Nephron (organoid): ENCODE results near the gene PGS1.
"Not testable (repeated sequence)": the region's sequence is repeated elsewhere in the genome, so short reads cannot be mapped to it uniquely, and the experiment has no call there.

Experiments used
- H3K27ac Mint-ChIP-seq, 3 experiments: 2 replicates each; pipeline ENCODE4 v1.8.0; 2020; ENCODE audit warnings: mixed read lengths in 3 of 3, mild to moderate bottlenecking in 2 of 3, moderate library complexity in 1 of 3
- H3K27me3 Mint-ChIP-seq: 2 replicates; pipeline ENCODE4 v1.8.0; 2021; ENCODE audit warnings: low read depth, mild to moderate bottlenecking, moderate library complexity, mixed read lengths
- H3K36me3 Mint-ChIP-seq: 2 replicates; pipeline ENCODE4 v1.8.0; 2020; ENCODE audit warnings: low read depth, mixed read lengths
- H3K4me1 Mint-ChIP-seq: 2 replicates; pipeline ENCODE4 v1.8.0; 2020; ENCODE audit warnings: mixed read lengths
- H3K4me3 Mint-ChIP-seq, 3 experiments: 2 replicates each; pipeline ENCODE4 v1.8.0; 2020; ENCODE audit warnings: mild to moderate bottlenecking in 3 of 3, mixed read lengths in 3 of 3, moderate library complexity in 2 of 3
- H3K9me3 Mint-ChIP-seq: 2 replicates; pipeline ENCODE4 v1.8.0; 2020; ENCODE audit warnings: mixed read lengths
- TF ChIP-seq, protein P1 (sequence below), 3 experiments: fragments of 200-600 bp; sonication (generic); IDR thresholded peaks; one replicate each; pipeline ENCODE4 v1.5.0; 2021; ENCODE audit warnings: antibody characterized with exemption in 3 of 3; ENCODE audit not compliant: unreplicated experiment in 3 of 3

PGS1 gene

DNA sequence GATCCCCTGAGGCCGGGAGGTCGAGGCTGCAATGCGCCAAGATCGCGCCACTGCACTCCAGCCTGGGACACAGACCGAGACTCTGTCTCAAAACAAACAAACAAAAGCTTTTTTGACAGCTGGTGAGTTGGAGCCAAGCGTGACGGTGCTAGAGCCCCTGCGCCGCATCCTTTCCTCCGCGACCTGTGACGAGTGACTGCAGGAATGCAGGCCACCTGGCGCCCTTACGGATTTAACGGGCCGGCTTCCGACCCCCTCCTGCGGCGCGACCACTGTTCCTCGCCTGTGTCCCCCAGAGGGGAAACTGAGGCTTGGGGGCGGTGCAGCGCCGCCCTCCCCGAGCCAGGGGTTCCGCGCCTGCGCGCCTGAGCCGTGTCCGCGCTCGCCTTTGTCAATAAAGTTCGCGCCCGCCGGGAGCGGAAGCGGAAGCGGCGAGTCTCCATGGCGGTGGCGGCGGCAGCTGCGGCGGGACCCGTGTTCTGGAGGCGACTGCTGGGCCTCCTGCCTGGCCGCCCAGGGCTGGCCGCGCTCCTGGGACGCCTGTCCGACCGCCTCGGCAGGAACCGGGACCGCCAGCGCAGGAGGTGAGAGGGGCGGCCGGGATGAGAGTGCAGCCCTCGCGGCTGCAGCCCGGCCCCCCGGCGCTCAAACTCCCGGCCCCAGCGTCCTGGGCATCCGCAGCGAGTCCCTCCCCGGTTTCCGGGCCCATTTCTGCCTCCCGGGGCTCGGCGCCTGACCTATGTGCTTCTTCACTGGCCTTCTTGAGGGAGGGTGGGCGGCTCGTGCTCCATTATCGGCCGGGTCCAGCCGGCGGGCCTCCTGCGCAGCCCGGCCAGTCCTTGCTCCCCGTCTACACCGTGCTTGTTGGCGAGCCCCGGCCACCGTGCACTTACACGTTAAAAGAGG lies at the start of gene PGS1:
PGS1 (plus strand) TSS at position 425 of the 906 bp plus-strand sequence; CDS start at position 442, 17 bp downstream.
- Mint-ChIP-seq H3K9me3 (no peaks in the 10 kb centered on the region), H3K36me3 (peaks cover 10% of the 10 kb centered on the region), H3K27me3 (no peaks in the 10 kb centered on the region), H3K27ac (peak within 1 kb of the TSS; percentile 75 to 89 (median 84)), H3K4me3 (peak within 1 kb of the TSS; percentile 93 to 98 (median 98)), H3K4me1 (peaks cover 52% of the 10 kb centered on the region)
- TF ChIP-seq, protein P1, sequence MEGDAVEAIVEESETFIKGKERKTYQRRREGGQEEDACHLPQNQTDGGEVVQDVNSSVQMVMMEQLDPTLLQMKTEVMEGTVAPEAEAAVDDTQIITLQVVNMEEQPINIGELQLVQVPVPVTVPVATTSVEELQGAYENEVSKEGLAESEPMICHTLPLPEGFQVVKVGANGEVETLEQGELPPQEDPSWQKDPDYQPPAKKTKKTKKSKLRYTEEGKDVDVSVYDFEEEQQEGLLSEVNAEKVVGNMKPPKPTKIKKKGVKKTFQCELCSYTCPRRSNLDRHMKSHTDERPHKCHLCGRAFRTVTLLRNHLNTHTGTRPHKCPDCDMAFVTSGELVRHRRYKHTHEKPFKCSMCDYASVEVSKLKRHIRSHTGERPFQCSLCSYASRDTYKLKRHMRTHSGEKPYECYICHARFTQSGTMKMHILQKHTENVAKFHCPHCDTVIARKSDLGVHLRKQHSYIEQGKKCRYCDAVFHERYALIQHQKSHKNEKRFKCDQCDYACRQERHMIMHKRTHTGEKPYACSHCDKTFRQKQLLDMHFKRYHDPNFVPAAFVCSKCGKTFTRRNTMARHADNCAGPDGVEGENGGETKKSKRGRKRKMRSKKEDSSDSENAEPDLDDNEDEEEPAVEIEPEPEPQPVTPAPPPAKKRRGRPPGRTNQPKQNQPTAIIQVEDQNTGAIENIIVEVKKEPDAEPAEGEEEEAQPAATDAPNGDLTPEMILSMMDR (IDR thresholded peaks at IDR 0.05; ENCODE audit: unreplicated experiment in 3 of 3), result no peak

GRCh38 chr17:78329263-78330059 lies 49.0 kb upstream of the PGS1 start:
- no peak overlapping the region for H3K4me3 Mint-ChIP-seq
- H3K4me1 Mint-ChIP-seq, result peaks cover 27% of the 10 kb centered on the region
- TF ChIP-seq, protein P1 (IDR thresholded peaks at IDR 0.05; ENCODE audit: unreplicated experiment in 3 of 3), result no peak
- no peaks in the 10 kb centered on the region for H3K9me3 Mint-ChIP-seq
- peaks cover 4% of the 10 kb centered on the region for H3K27me3 Mint-ChIP-seq
- peak overlapping the region in 2 of 3 experiments; percentile 57 to 68 for H3K27ac Mint-ChIP-seq
- H3K36me3 Mint-ChIP-seq, result no peaks in the 10 kb centered on the region

DNA sequence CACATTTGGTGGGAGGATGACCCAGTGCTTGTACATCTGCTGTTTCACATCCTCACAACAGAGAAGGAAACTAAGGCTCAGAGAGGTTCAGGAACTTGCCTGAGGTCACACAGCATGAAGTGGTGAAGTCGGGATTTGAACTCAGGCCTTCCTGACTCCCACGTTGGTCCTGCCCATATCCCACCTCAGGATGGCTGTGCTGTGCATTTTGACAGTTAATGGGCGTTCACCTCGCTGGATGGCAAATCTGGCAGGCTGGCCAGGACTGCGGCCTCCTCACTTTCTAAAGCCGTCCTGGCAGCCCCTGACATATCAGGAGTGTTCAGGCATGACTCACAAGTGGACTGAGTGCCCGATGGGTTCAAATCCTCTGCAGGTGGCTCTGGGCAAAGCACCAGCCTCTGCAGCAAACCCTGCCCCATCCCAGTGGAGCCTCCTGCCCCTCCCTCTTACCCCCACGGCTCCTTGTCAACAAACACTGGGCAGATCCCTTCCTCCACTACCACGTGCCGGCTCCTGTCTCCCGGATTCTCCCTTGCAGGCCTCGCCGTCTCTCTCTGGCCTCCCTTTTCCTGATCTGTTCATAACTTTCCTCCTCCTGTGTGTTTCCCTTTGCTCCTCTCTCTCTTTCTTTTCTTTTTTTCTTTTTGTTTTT lies 47.8 kb upstream of the PGS1 start:
- TF ChIP-seq, protein P1 (IDR thresholded peaks at IDR 0.05; ENCODE audit: unreplicated experiment in 3 of 3), result no peak
- peaks cover 19% of the 10 kb centered on the region for H3K4me1 Mint-ChIP-seq
- no peaks in the 10 kb centered on the region for H3K9me3 Mint-ChIP-seq
- peak overlapping the region in 2 of 3 experiments; percentile 7 to 51 for H3K27ac Mint-ChIP-seq
- H3K27me3 Mint-ChIP-seq, result peaks cover 4% of the 10 kb centered on the region
- H3K36me3 Mint-ChIP-seq, result no peaks in the 10 kb centered on the region
- H3K4me3 Mint-ChIP-seq, result no peak overlapping the region

GRCh38 chr17:78331355-78331754 lies 47.1 kb upstream of the PGS1 start:
- not testable (repeated sequence) for H3K36me3 Mint-ChIP-seq, H3K9me3 Mint-ChIP-seq, H3K27me3 Mint-ChIP-seq, H3K4me3 Mint-ChIP-seq
- Mint-ChIP-seq H3K4me1 (peaks cover 19% of the 10 kb centered on the region), H3K27ac (peak overlapping the region in 1 of 3 experiments; percentile 51)

DNA sequence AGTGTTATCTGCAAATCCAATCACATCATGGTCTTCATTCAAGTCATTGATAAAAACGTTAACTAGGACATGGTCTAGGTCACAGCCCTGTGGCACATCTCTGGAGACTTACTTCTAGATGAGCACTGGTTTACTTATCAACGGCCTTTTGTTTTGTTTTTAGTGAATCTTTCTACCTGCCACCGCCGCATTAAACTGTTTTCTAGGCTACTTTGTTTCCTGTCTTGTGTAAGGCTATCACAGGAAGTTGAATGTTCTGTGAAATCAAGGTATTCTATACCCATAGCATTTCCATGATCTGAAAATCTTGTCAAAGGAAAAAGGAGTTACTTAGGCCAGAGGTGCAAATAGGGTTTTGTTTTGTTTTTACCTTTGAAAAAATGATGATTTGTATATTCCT lies 45.5 kb upstream of the PGS1 start:
- H3K9me3 Mint-ChIP-seq, result no peaks in the 10 kb centered on the region
- peaks cover 8% of the 10 kb centered on the region for H3K27me3 Mint-ChIP-seq
- TF ChIP-seq, protein P1 (IDR thresholded peaks at IDR 0.05; ENCODE audit: unreplicated experiment in 3 of 3), result no peak
- H3K36me3 Mint-ChIP-seq, result no peaks in the 10 kb centered on the region
- peak overlapping the region in 2 of 3 experiments; percentile 24 to 46 for H3K27ac Mint-ChIP-seq
- H3K4me1 Mint-ChIP-seq, result peaks cover 19% of the 10 kb centered on the region
- no peak overlapping the region for H3K4me3 Mint-ChIP-seq

DNA sequence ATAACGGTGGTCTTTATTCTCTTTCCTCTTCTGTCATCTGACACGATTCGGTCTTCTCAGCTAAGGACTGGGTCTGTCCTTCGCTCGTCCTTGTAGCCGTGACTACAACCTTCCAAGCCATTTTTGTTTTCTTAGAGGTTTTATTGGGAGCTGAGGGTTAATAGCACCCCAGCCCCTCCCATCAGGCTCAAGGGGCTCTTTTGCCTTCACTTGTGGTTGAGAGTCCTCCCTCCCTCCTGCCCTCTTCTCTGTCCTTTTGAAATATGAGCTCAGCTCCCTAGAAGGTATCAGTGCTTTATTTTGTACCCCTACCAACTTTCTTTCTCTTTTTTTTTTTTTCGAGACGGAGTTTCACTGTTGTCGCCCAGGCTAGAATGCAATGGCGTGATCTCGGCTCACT lies 43.2 kb upstream of the PGS1 start:
- Mint-ChIP-seq H3K4me3 (no peak overlapping the region), H3K9me3 (no peaks in the 10 kb centered on the region), H3K36me3 (no peaks in the 10 kb centered on the region), H3K27me3 (peaks cover 8% of the 10 kb centered on the region), H3K27ac (no peak overlapping the region), H3K4me1 (peaks cover 19% of the 10 kb centered on the region)
- TF ChIP-seq, protein P1 (IDR thresholded peaks at IDR 0.05; ENCODE audit: unreplicated experiment in 3 of 3), result no peak
